Prostate gland (tissue), 2 donors: Measurements from ENCODE around the gene VPS13A. TPM values are rescaled to one million over a fixed set of nuclear protein-coding genes. Genes with fewer than 3 reads are reported as not detected.
"Not testable (repeated sequence)": the region's sequence is repeated elsewhere in the genome, so short reads cannot be mapped to it uniquely, and the experiment has no call there.

ENCODE experiments used
- DNase-seq: peaks from one replicate; pipeline ENCODE4 v3.0.0-alpha.2; 2019; ENCODE audit warnings: low spot score
- H3K27ac ChIP-seq, 2 donors: fragments of 200-600 bp; sonication (generic); 2 replicates each; pipeline ENCODE4 v1.5.1; 2017 to 2019
- H3K27me3 ChIP-seq: fragments of 200-600 bp; sonication (generic); replicated peaks from 2 replicates; pipeline ENCODE4 v1.5.1; 2019; ENCODE audit not compliant: insufficient read depth
- H3K36me3 ChIP-seq, 2 donors: fragments of 200-600 bp; sonication (generic); 1 replicate in 1 of 2; 2 replicates in 1 of 2; pipeline versions ENCODE4 v1.5.1 to v1.8.1; 2017 to 2019
- H3K4me1 ChIP-seq: fragments of 200-600 bp; sonication (generic); replicated peaks from 2 replicates; pipeline ENCODE4 v1.5.1; 2019
- H3K4me3 ChIP-seq, 2 donors: fragments of 200-600 bp; sonication (generic); 2 replicates each; pipeline ENCODE4 v1.5.1; 2017 to 2019
- H3K9me3 ChIP-seq: fragments of 200-600 bp; sonication (generic); 2 replicates; pipeline ENCODE4 v1.5.1; 2017
- POLR2A ChIP-seq: fragments of 450-650 bp; IDR thresholded peaks from one replicate; pipeline ENCODE4 v1.6.1; 2016; ENCODE audit warnings: antibody characterized with exemption, mild to moderate bottlenecking
- POLR2AphosphoS5 ChIP-seq: sonication (generic); formaldehyde crosslinking; IDR thresholded peaks from one replicate; pipeline ENCODE4 v1.6.1; 2017; ENCODE audit warnings: antibody characterized with exemption
- WGBS: methylation state at CpG from one replicate; pipeline ENCODE4 v1.1.5; 2018; 5-methylcytosine and 5-hydroxymethylcytosine counted together
- intact Hi-C: fragments of 100-400 bp; cut with DNase I; formaldehyde crosslinking; loops from one replicate; pipeline ENCODE4 v1.14.2; 2022
- total RNA-seq, 2 donors: library from RNA; depleted of rRNA; stranded (reverse); fragments of >200 nt; gene quantifications; one replicate each; pipeline ENCODE4 v1.1.0, GENCODE V29; 2016
- TF ChIP-seq, protein P1 (sequence below), 4 experiments: fragments of 200-600 bp in 2 of 4; fragments of 450-650 bp in 2 of 4; sonication (generic) in 2 of 4; IDR thresholded peaks; 1 replicate in 3 of 4; 2 replicates in 1 of 4; pipeline ENCODE4 v1.5.1; 2016 to 2019; ENCODE audit warnings: antibody characterized with exemption in 4 of 4, mild to moderate bottlenecking in 2 of 4, moderate library complexity in 2 of 4

Gene VPS13A
- total RNA-seq, 2 donors from 2014 or later: 22.7 to 25.2 TPM

DNA sequence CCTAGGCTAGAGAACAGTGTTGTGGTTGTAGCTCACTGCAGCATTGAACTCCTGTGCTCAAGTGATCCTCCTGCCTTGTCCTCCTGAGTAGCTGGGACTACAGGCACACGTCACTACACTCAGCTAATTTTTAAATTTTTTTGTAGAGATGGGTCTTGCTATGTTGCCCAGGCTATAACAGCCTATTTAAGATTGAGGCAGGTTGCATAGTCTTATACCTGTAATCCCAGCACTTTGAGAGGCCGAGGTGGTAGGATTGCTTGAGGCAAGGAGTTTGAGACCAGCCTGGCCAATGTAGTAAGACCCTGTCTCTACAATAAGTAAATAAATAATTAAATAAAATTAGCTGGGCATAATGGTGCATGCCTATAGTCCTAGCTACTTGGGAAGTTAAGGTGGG, 79.9 kb downstream of the VPS13A start:
- Histone ChIP-seq H3K9me3 (no peaks in the 10 kb centered on the region), H3K36me3 (no peaks in the 10 kb centered on the region), H3K4me3 (no peak overlapping the region), H3K27ac (no peak overlapping the region), H3K27me3 (no peaks in the 10 kb centered on the region), H3K4me1 (no peaks in the 10 kb centered on the region)
- intact Hi-C loops: no loop called here
- WGBS: 99% methylated on average over 2 of the region's 2 CpGs
- no peak for DNase-seq
- TF ChIP-seq POLR2AphosphoS5 (no peak), POLR2A (no peak)
- TF ChIP-seq, protein P1, sequence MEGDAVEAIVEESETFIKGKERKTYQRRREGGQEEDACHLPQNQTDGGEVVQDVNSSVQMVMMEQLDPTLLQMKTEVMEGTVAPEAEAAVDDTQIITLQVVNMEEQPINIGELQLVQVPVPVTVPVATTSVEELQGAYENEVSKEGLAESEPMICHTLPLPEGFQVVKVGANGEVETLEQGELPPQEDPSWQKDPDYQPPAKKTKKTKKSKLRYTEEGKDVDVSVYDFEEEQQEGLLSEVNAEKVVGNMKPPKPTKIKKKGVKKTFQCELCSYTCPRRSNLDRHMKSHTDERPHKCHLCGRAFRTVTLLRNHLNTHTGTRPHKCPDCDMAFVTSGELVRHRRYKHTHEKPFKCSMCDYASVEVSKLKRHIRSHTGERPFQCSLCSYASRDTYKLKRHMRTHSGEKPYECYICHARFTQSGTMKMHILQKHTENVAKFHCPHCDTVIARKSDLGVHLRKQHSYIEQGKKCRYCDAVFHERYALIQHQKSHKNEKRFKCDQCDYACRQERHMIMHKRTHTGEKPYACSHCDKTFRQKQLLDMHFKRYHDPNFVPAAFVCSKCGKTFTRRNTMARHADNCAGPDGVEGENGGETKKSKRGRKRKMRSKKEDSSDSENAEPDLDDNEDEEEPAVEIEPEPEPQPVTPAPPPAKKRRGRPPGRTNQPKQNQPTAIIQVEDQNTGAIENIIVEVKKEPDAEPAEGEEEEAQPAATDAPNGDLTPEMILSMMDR (IDR thresholded peaks at IDR 0.05): no peak

DNA sequence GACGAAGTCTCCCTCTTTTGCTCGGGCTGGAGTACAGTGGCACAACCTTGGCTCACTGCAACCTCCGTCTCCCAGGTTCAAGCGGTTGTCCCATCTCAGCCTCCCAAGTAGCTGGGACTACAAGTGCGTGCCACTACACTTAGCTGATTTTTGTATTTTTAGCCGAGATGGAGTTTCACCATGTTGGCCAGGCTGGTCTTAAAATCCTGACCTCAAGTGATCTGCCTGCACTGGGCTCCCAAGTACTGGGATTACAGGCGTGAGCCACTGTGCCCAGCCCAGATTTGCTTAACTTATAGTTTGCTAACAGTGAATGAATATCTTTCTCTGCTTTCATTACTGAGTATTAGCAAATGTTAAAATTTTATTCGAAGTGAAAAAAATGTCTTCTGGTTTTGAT, 84.3 kb downstream of the VPS13A start:
- no peaks in the 10 kb centered on the region for H3K9me3 ChIP-seq
- no peaks in the 10 kb centered on the region for H3K36me3 ChIP-seq
- no peak overlapping the region for H3K27ac ChIP-seq
- TF ChIP-seq, protein P1 (IDR thresholded peaks at IDR 0.05): no peak
- TF ChIP-seq POLR2AphosphoS5 (no peak), POLR2A (no peak)
- no peaks in the 10 kb centered on the region for H3K4me1 ChIP-seq
- H3K27me3 ChIP-seq: no peaks in the 10 kb centered on the region
- intact Hi-C loops: no loop called here
- H3K4me3 ChIP-seq: no peak overlapping the region
- no peak for DNase-seq
- WGBS: 96% methylated on average over 8 of the region's 8 CpGs

DNA sequence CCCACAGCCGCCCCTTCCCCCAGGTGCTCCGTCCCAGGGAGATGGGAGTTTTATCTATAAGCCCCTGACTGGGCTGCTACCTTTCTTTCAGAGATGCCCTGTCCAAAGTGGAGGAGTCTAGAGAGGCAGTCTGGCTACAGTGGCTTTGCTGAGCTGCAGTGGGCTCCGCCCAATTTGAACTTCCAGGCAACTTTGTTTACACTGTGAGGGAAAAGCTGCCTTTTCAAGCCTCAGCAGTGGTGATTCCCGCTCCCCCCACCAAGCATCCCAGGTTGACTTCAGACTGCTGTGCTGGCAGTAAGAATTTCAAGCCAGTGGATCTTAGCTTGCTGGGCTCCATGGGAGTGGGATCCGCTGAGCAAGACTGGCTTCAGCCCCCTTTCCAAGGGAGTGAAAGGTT, 90.4 kb downstream of the VPS13A start:
- H3K9me3 ChIP-seq, H3K27me3 ChIP-seq, intact Hi-C loops, H3K27ac ChIP-seq, H3K4me3 ChIP-seq, H3K36me3 ChIP-seq, DNase-seq, H3K4me1 ChIP-seq: not testable (repeated sequence)
- WGBS: 85% methylated on average over 5 of the region's 5 CpGs

DNA sequence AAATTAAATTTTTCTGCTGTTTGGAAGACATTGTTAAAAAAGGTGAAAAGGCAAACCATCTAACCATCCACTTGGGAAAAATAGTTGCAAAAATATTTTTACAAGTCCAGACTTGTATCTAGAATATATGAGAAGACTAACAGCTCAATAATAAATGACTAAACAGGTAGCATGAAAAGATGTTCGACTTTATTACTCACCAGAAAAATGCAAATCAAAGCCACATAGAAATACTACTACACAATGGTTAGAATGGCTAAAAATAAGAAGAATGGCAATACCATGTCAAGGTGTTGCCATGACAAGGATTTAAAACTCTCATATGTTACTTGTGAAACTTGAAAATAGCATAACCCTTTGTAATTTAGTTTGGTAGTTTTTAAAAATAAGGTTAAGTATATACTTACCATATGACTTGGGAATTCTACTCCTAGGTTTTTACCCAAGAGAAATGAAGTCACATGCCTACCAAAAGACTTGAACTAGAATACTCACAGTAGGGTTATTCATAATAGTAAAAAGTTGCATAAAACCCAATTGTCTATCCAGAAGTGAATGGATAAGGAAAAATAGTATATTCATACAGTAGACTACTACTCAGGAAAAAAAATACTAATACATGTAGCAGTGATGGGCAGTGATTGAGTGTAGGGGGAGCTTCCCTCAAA, 93.8 kb downstream of the VPS13A start:
- Histone ChIP-seq H3K9me3 (no peaks in the 10 kb centered on the region), H3K4me1 (no peaks in the 10 kb centered on the region), H3K27me3 (no peaks in the 10 kb centered on the region), H3K4me3 (no peak overlapping the region), H3K27ac (no peak overlapping the region), H3K36me3 (no peaks in the 10 kb centered on the region)
- 58% methylated on average over 1 of the region's 1 CpG for WGBS
- TF ChIP-seq POLR2A: no peak
- TF ChIP-seq, protein P1 (IDR thresholded peaks at IDR 0.05): no peak
- TF ChIP-seq POLR2AphosphoS5: no peak
- intact Hi-C loops: no loop called here
- no peak for DNase-seq

DNA sequence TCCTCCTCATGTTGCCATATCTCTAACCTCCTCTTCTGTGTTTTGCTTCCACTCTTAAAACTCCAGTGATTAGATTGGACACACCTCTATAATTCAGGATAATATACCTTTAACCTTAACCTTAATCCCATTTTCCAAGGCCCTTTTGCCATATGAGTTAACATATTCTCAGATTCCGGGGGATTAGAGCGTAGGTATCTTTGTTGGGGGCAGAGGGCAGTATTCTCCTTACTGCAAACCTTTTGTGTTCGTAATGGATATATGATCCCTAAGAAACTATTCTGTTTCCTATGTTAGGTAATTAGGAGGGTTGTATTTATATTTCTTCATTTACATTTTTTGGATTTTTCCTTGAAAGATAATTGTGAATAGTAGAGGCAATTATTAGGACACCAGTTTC, 99.5 kb downstream of the VPS13A start:
- Histone ChIP-seq H3K4me3 (no peak overlapping the region), H3K4me1 (no peaks in the 10 kb centered on the region), H3K9me3 (no peaks in the 10 kb centered on the region), H3K36me3 (no peaks in the 10 kb centered on the region), H3K27ac (no peak overlapping the region), H3K27me3 (no peaks in the 10 kb centered on the region)
- TF ChIP-seq POLR2A: no peak
- TF ChIP-seq, protein P1 (IDR thresholded peaks at IDR 0.05): no peak
- DNase-seq: no peak
- intact Hi-C loops: no loop called here
- WGBS: 73% methylated on average over 3 of the region's 3 CpGs
